ENCODE results near the gene SELENOV.
A peak's percentile ranks its signal among the peaks of the same experiment; 100 is the strongest.

The SELENOV gene

GRCh38 chr19:39520541-39521484 lies 5.9 kb downstream of the SELENOV start:
- no peak overlapping the region for H3K4me3 ChIP-seq (ENCODE audit: low read length)
- no peak for TF ChIP-seq ZNF274 (IDR thresholded peaks at IDR 0.05; ENCODE audit: low read depth, low read length)

- H3K4me3 ChIP-seq (ENCODE audit: low read length): no peak overlapping the region
- TF ChIP-seq ZNF274 (IDR thresholded peaks at IDR 0.05; ENCODE audit: low read depth, low read length): no peak
Observed at GRCh38 chr19:39524495-39524894, 9.6 kb downstream of the SELENOV start.

GRCh38 chr19:39525205-39525604 lies 10.3 kb downstream of the SELENOV start:
- no peak for TF ChIP-seq ZNF274 (IDR thresholded peaks at IDR 0.05; ENCODE audit: low read depth, low read length)

GRCh38 chr19:39531834-39532232 lies 16.9 kb downstream of the SELENOV start:
- TF ChIP-seq ZNF274 (IDR thresholded peaks at IDR 0.05; ENCODE audit: low read depth, low read length): no peak
- H3K4me3 ChIP-seq (ENCODE audit: low read length): peak overlapping the region; percentile 87

More at GRCh38 chr19:39525205-39525604, 10.3 kb downstream of the SELENOV start:
- H3K4me3 ChIP-seq (ENCODE audit: low read length): no peak overlapping the region

- H3K4me3 ChIP-seq (ENCODE audit: low read length): peak within 1 kb of the TSS; percentile 87
- TF ChIP-seq ZNF274 (IDR thresholded peaks at IDR 0.05; ENCODE audit: low read depth, low read length): no peak
Observed at GRCh38 chr19:39532233-39533002, 17.5 kb downstream of the SELENOV start, which contains the start of gene EID2B. TSS of gene EID2B (minus strand) at chr19:39532852. CDS start at chr19:39532802, 50 bp downstream.

GRCh38 chr19:39533003-39533512 lies 18.1 kb downstream of the SELENOV start:
- no peak overlapping the region for H3K4me3 ChIP-seq (ENCODE audit: low read length)
- TF ChIP-seq ZNF274 (IDR thresholded peaks at IDR 0.05; ENCODE audit: low read depth, low read length): no peak

GRCh38 chr19:39533791-39534190 lies 18.9 kb downstream of the SELENOV start:
- no peak overlapping the region for H3K4me3 ChIP-seq (ENCODE audit: low read length)

GRCh38 chr19:39539165-39539517 lies 24.2 kb downstream of the SELENOV start:
- no peak for TF ChIP-seq ZNF274 (IDR thresholded peaks at IDR 0.05; ENCODE audit: low read depth, low read length)
- peak overlapping the region; percentile 92 for H3K4me3 ChIP-seq (ENCODE audit: low read length)

More at GRCh38 chr19:39533791-39534190, 18.9 kb downstream of the SELENOV start:
- no peak for TF ChIP-seq ZNF274 (IDR thresholded peaks at IDR 0.05; ENCODE audit: low read depth, low read length)

- TF ChIP-seq ZNF274 (IDR thresholded peaks at IDR 0.05; ENCODE audit: low read depth, low read length): no peak
- peak within 1 kb of the TSS; percentile 92 for H3K4me3 ChIP-seq (ENCODE audit: low read length)
Observed at GRCh38 chr19:39539518-39540332, 24.8 kb downstream of the SELENOV start, which contains the start of gene EID2. TSS of gene EID2 (minus strand) at chr19:39540161. CDS start at chr19:39540079, 82 bp downstream.

GRCh38 chr19:39540333-39540673 lies 25.4 kb downstream of the SELENOV start:
- H3K4me3 ChIP-seq (ENCODE audit: low read length): no peak overlapping the region; the same call in 1 of the 2 replicates
- TF ChIP-seq ZNF274 (IDR thresholded peaks at IDR 0.05; ENCODE audit: low read depth, low read length): no peak

- TF ChIP-seq ZNF274 (IDR thresholded peaks at IDR 0.05; ENCODE audit: low read depth, low read length): no peak
- no peak overlapping the region for H3K4me3 ChIP-seq (ENCODE audit: low read length)
Observed at GRCh38 chr19:39542206-39542605, 27.3 kb downstream of the SELENOV start.

- TF ChIP-seq ZNF274 (IDR thresholded peaks at IDR 0.05; ENCODE audit: low read depth, low read length): no peak
Observed at GRCh38 chr19:39543477-39543857, 28.5 kb downstream of the SELENOV start.

GRCh38 chr19:39544226-39544903 lies 29.4 kb downstream of the SELENOV start:
- TF ChIP-seq ZNF274 (IDR thresholded peaks at IDR 0.05; ENCODE audit: low read depth, low read length): no peak
- H3K4me3 ChIP-seq (ENCODE audit: low read length): no peak overlapping the region

More at GRCh38 chr19:39543477-39543857, 28.5 kb downstream of the SELENOV start:
- no peak overlapping the region for H3K4me3 ChIP-seq (ENCODE audit: low read length)
